Adrenal gland (tissue), 5 donors: ENCODE results near the gene CFAP299.

Experiments
- CTCF ChIP-seq, 6 experiments: fragments of 450-650 bp in 4 of 6; fragments of 200-600 bp in 2 of 6; sonication (generic) in 1 of 6; IDR thresholded peaks; 1 replicate in 5 of 6; 2 replicates in 1 of 6; pipeline versions ENCODE4 v1.5.1 to v1.8.0; 2016 to 2021; ENCODE audit warnings: antibody characterized with exemption in 6 of 6, mild to moderate bottlenecking in 2 of 6, moderate library complexity in 1 of 6
- POLR2A ChIP-seq, 2 donors: fragments of 450-650 bp; IDR thresholded peaks; one replicate each; pipeline ENCODE4 v1.6.1; 2017; ENCODE audit warnings: antibody characterized with exemption in 2 of 2, mild to moderate bottlenecking in 2 of 2, moderate library complexity in 1 of 2
- donor health status: DM: no; HTN: no; CAD: no.

DNA sequence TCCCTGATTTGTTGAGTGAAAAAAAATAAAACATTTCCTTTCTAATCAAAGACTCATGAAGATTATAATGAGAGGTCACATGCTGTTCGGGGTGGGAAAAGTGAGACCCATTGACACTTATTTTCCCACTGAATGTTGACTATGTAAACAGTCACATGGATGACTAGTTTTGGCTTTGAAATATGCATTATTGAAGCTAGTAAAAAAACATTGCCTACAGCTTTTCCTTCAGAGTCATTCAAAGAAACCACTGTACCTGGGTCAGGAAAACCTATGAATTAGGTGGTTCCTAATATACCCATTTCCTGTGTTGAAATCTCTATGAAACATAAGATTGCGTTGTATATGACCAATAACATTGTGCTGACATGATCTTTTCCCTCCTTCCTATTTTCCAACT, 251.2 kb downstream of the CFAP299 start:
- TF ChIP-seq CTCF (IDR thresholded peaks at IDR 0.05) (no peak), POLR2A (IDR thresholded peaks at IDR 0.05) (no peak)
